Spleen (tissue), 7 donors: ENCODE measurements around the gene PTPRK.

Experiments used
- POLR2A ChIP-seq, 3 donors: fragments of 450-650 bp; IDR thresholded peaks; one replicate each; pipeline ENCODE4 v1.5.1; 2017; ENCODE audit warnings: antibody characterized with exemption in 3 of 3, mild to moderate bottlenecking in 1 of 3
- TF ChIP-seq, protein P1 (sequence below), 11 experiments: fragments of 200-600 bp in 7 of 11; fragments of 450-650 bp in 4 of 11; sonication (generic) in 4 of 11; IDR thresholded peaks in 8 of 11; conservative IDR thresholded peaks in 3 of 11; 1 replicate in 7 of 11; 2 replicates in 4 of 11; pipeline versions ENCODE4 v1.4.0 to v1.8.0; 2016 to 2021; ENCODE audit warnings: antibody characterized with exemption in 11 of 11, inconsistent platforms in 4 of 11, mild to moderate bottlenecking in 1 of 11
- donor health status: DM: no; HTN: no; CAD: no; lungs with moderate emphysema.
- donor health status: DM: no; HTN: no; CAD: no.
- donor health status: DM: no; HTN: no; CAD: no.

DNA sequence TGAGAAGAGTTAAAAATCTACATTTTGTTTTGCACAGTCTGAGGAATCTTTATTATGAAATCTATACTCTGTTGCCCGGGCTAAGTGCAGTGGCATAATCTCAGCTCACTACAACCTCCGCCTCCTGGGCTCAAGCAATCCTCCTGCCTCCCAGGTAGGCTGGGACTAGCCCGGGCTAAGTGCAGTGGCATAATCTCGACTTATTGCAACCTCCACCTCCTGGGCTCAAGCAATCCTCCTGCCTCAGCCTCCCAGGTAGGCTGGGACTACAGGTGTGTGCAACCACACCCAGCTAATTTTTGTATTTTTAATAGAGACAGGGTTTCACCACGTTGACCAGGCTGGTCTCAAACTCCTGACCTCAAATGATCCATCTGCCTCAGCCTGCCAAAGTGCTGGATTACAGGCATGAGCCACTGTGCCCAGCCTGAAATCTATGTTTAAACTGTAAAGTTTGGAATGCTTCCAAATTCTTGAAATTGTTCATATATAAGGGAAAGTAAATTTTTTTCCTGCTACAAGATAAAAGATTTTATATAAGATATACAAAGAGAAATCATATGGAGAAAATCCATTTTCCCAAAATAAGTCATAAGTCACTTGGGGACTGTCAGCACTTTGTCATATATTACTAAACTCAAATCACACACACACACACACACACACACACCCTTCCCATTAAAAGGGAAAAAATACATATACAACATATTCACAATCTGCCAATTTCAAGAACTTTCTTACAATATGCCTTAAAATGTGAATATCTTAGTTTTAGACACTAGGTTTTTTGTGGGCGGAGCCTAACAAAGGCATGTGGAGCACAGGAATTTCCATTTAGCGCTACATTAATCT, 19.4 kb downstream of the PTPRK start:
- TF ChIP-seq, protein P1, sequence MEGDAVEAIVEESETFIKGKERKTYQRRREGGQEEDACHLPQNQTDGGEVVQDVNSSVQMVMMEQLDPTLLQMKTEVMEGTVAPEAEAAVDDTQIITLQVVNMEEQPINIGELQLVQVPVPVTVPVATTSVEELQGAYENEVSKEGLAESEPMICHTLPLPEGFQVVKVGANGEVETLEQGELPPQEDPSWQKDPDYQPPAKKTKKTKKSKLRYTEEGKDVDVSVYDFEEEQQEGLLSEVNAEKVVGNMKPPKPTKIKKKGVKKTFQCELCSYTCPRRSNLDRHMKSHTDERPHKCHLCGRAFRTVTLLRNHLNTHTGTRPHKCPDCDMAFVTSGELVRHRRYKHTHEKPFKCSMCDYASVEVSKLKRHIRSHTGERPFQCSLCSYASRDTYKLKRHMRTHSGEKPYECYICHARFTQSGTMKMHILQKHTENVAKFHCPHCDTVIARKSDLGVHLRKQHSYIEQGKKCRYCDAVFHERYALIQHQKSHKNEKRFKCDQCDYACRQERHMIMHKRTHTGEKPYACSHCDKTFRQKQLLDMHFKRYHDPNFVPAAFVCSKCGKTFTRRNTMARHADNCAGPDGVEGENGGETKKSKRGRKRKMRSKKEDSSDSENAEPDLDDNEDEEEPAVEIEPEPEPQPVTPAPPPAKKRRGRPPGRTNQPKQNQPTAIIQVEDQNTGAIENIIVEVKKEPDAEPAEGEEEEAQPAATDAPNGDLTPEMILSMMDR (IDR thresholded peaks at IDR 0.05 in 8 of 11, conservative IDR thresholded peaks at IDR 0.05 in 3 of 11): no peak
- no peak for TF ChIP-seq POLR2A (IDR thresholded peaks at IDR 0.05)
